ENCODE data around the gene RECQL5. TPM values are rescaled to one million over a fixed set of nuclear protein-coding genes. Genes with fewer than 3 reads are reported as not detected.
A peak's percentile ranks its signal among the peaks of the same experiment; 100 is the strongest.

The RECQL5 gene
- total RNA-seq (56.6 and 58.5 TPM in 2 replicates), polyA plus RNA-seq (40.3 and 70.5 TPM in 2 replicates), polyA minus RNA-seq (60.3 and 74.8 TPM in 2 replicates)
- 39.8 TPM for total RNA-seq (2013)

DNA sequence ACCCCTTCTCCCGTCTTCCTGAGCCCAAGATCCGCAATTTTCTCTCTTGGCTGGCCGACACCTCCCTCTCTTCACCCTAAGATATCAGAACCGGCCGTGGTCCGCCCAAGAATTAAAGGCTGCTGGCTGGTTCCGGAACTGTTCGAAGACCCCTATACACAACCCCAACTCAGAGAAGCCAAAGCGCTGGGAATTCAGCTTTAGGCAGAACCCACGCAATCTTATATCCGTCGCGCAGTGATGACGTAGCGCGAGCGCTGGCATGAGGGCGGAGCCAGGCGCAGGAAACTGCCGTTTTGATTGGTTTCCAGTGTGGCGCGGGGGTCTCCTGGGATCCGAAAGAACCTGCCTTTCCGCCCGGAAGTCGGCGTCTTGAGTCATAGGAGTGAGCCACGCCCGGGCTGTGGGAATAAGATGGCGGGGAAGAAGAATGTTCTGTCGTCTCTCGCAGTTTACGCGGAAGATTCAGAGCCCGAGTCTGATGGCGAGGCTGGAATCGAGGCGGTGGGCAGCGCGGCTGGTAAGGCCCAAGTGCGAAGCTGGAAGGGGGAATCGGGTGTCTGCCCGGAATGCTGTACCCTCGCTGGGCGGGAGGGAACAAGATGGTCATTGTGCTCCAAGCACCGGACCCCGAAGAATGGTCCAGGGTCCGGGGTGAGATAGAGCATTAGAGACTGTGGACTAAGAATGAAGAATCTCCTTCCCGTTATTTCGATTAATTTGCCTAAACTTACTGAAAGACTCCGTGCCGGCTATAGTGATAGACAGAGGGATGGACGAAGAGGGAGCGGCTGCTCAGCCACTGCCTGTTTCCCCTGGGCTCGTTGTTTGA is at the start of gene RECQL5, which contains the start of gene SAP30BP:
Gene RECQL5 (minus strand): TSS at position 196 of the 832 bp plus-strand sequence. CDS start 597 bp downstream, outside the sequence.
Gene SAP30BP (plus strand): TSS at position 380 of the 832 bp plus-strand sequence. CDS start 35 bp downstream, at position 415.
- peak; percentile 99 for DNase-seq
- intact Hi-C loops (cut with micrococcal nuclease), result loop anchor here (2.0 to 10.0 kb wide), 3 partner anchors 188 to 688 kb away; partner anchors contain the start of gene WBP2
- peak within 1 kb of the TSS; percentile 84 to 89 for H3K27ac ChIP-seq (ENCODE audit: low read length in 2 of 2)
- H3K9me3 ChIP-seq (ENCODE audit: control extremely low read depth in 1 of 3, control insufficient read depth in 2 of 3, insufficient read depth in 1 of 3, low read length in 2 of 3), result peaks cover 0 to 5% (median 2%) of the 10 kb centered on the region in 3 donors
- peaks cover 12 to 39% of the 10 kb centered on the region in 2 experiments for H3K36me3 ChIP-seq (replicated peaks in 1 of 2; ENCODE audit: control extremely low read depth in 1 of 2, control insufficient read depth in 1 of 2, extremely low read depth in 1 of 2, insufficient read depth in 2 of 2, low read length in 1 of 2)
- H3K27me3 ChIP-seq (replicated peaks in 1 of 4; ENCODE audit: control extremely low read depth in 1 of 4, control insufficient read depth in 3 of 4, insufficient read depth in 4 of 4, low read length in 3 of 4), result no peaks in the 10 kb centered on the region
- WGBS (ENCODE audit: insufficient coverage), result under 1% methylated on average over 50 of the region's 55 CpGs
- peak; percentile 85 for ATAC-seq (ENCODE audit: low read depth)
- peak within 1 kb of the TSS; percentile 84 to 99 (median 98) for H3K4me3 ChIP-seq (ENCODE audit: control extremely low read depth in 1 of 5, extremely low read depth in 1 of 5, insufficient read depth in 1 of 5, low read depth in 2 of 5, low read length in 4 of 5)
- peaks cover 18% of the 10 kb centered on the region for H4K20me1 ChIP-seq (ENCODE audit: control insufficient read depth, insufficient read depth, low read length, poor library complexity, severe bottlenecking)
- H3K4me2 ChIP-seq (replicated peaks; ENCODE audit: low read depth, low read length, poor library complexity, severe bottlenecking), result peak within 1 kb of the TSS; percentile 96
- TF ChIP-seq CTCF (IDR thresholded peaks at IDR 0.05), result no peak
- TF ChIP-seq EZH2 (IDR thresholded peaks at IDR 0.05; ENCODE audit: borderline replicate concordance, insufficient read depth, low read depth, low read length, poor library complexity, severe bottlenecking), result no peak
- no peaks in the 10 kb centered on the region for H3K9me3 Mint-ChIP-seq (ENCODE audit: insufficient read depth)
- peak within 1 kb of the TSS; percentile 93 for H2AFZ ChIP-seq (ENCODE audit: insufficient read depth, low read depth, low read length, poor library complexity, severe bottlenecking)
- peaks cover 34% of the 10 kb centered on the region for H3K4me1 Mint-ChIP-seq
- peak within 1 kb of the TSS; percentile 97 for H3K9ac ChIP-seq (ENCODE audit: low read length)
- H3K4me1 ChIP-seq (ENCODE audit: control insufficient read depth in 2 of 2, insufficient read depth in 2 of 2, low read length in 2 of 2), result peaks cover 40 to 46% of the 10 kb centered on the region in 2 donors
- H3K79me2 ChIP-seq (ENCODE audit: control insufficient read depth, insufficient read depth, low read length), result peaks cover 63% of the 10 kb centered on the region
- H3K27ac Mint-ChIP-seq, result peak within 1 kb of the TSS; percentile 78
- POLR2A ChIA-PET, result interaction anchor here (0.6 to 1.2 kb wide), 5 partner anchors 9 to 396 kb away, joined by 3 to 9 read pairs (median 3); partner anchors contain the start of genes MIF4GD and SMIM5
- CTCF ChIA-PET, result interaction anchor here (1.3 to 2.8 kb wide), 10 partner anchors 8 to 371 kb away, joined by 3 to 13 read pairs (median 4); partner anchors contain the start of genes SMIM5 and UNK
- no peaks in the 10 kb centered on the region for H3K27me3 Mint-ChIP-seq
- peak within 1 kb of the TSS; percentile 50 for H3K4me3 Mint-ChIP-seq
